Uterus (tissue), 2 donors: ENCODE results near the gene EPS8L1.

ENCODE experiments used
- CTCF ChIP-seq, 4 experiments: fragments of 200-600 bp in 2 of 4; fragments of 450-650 bp in 2 of 4; sonication (generic) in 2 of 4; IDR thresholded peaks; one replicate each; pipeline ENCODE4 v1.5.1; 2016 to 2019; ENCODE audit warnings: antibody characterized with exemption in 4 of 4, mild to moderate bottlenecking in 2 of 4, moderate library complexity in 1 of 4
- POLR2A ChIP-seq, 2 donors: fragments of 450-650 bp; IDR thresholded peaks; one replicate each; pipeline ENCODE4 v1.6.1; 2016; ENCODE audit warnings: antibody characterized with exemption in 2 of 2, mild to moderate bottlenecking in 1 of 2, moderate library complexity in 1 of 2

DNA sequence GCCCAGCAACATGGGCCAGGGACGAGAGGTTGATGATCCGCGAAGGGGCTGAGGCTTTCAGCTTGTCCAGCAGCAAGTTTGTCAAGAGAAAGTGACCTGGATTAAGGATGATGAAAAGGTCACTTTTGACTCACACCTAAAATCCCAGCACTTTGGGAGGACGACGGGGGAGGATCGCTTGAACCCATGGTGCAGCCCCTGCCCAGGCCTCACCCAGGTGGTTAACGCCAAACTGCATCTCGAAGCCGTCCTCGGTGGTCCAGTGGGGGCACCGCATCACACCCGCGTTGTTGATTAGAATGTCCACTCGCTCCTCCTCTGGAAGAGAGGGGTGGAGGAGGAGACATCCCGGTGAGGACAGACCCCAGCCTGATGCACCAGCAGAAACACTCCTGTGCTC is 27.2 kb upstream of the EPS8L1 start:
- TF ChIP-seq CTCF (IDR thresholded peaks at IDR 0.05) = no peak
- no peak for TF ChIP-seq POLR2A (IDR thresholded peaks at IDR 0.05)
